ENCODE measurements around the gene MTAP.

GRCh38 chr9:21976334-21976875, 174.0 kb downstream of the MTAP start:
- TF ChIP-seq POLR2A (IDR thresholded peaks at IDR 0.05; ENCODE audit: borderline replicate concordance, extremely low read depth, insufficient read depth, insufficient read length): no peak
- TF ChIP-seq POLR2AphosphoS5 (IDR thresholded peaks at IDR 0.05; ENCODE audit: low read depth, low read length): no peak
- TF ChIP-seq CBX3 (IDR thresholded peaks at IDR 0.05; ENCODE audit: low read depth): no peak
- no peak for TF ChIP-seq EGR1 (IDR thresholded peaks at IDR 0.05; ENCODE audit: low read depth)
- TF ChIP-seq, protein P1, sequence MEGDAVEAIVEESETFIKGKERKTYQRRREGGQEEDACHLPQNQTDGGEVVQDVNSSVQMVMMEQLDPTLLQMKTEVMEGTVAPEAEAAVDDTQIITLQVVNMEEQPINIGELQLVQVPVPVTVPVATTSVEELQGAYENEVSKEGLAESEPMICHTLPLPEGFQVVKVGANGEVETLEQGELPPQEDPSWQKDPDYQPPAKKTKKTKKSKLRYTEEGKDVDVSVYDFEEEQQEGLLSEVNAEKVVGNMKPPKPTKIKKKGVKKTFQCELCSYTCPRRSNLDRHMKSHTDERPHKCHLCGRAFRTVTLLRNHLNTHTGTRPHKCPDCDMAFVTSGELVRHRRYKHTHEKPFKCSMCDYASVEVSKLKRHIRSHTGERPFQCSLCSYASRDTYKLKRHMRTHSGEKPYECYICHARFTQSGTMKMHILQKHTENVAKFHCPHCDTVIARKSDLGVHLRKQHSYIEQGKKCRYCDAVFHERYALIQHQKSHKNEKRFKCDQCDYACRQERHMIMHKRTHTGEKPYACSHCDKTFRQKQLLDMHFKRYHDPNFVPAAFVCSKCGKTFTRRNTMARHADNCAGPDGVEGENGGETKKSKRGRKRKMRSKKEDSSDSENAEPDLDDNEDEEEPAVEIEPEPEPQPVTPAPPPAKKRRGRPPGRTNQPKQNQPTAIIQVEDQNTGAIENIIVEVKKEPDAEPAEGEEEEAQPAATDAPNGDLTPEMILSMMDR (IDR thresholded peaks at IDR 0.05 in 2 of 3, conservative IDR thresholded peaks at IDR 0.05 in 1 of 3; ENCODE audit: borderline replicate concordance in 1 of 3, insufficient read depth in 1 of 3, low read depth in 2 of 3, low read length in 2 of 3): no peak
- TF ChIP-seq EZH2phosphoT487 (IDR thresholded peaks at IDR 0.05; ENCODE audit: borderline replicate concordance): no peak
- no peak for TF ChIP-seq SIN3A (IDR thresholded peaks at IDR 0.05; ENCODE audit: low read depth)
- TF ChIP-seq TCF7L2 (IDR thresholded peaks at IDR 0.05; ENCODE audit: borderline replicate concordance, extremely low read depth, insufficient read depth, insufficient read length): no peak
- no peak for TF ChIP-seq YY1 (IDR thresholded peaks at IDR 0.05; ENCODE audit: extremely low read depth, insufficient replicate concordance, low read depth, low read length)

All from HCT116 (cell line).